ENCODE data around the gene MIXL1. TPM values are rescaled to one million over a fixed set of nuclear protein-coding genes. Genes with fewer than 3 reads are reported as not detected.
"Not testable (repeated sequence)": the region's sequence is repeated elsewhere in the genome, so short reads cannot be mapped to it uniquely, and the experiment has no call there.

Gene MIXL1
- total and polyA plus RNA-seq, 8 donors, result 0.35 to 2.3 (median 0.88) TPM; not detected in 1

GRCh38 chr1:226255380-226255779 is 31.9 kb downstream of the MIXL1 start:
- ATAC-seq (no peak), DNase-seq (no peak)
- no peak for TF ChIP-seq CTCF (IDR thresholded peaks at IDR 0.05)
- Histone ChIP-seq H3K27me3 (no peaks in the 10 kb centered on the region), H3K9me3 (peaks cover 0 to 10% of the 10 kb centered on the region in 2 donors), H3K27ac (no peak overlapping the region), H3K4me1 (no peaks in the 10 kb centered on the region), H3K4me3 (no peak overlapping the region), H3K36me3 (peaks cover 0 to 2% of the 10 kb centered on the region in 2 donors)
- intact Hi-C loops (cut with DNase I), result no loop called here

GRCh38 chr1:226261818-226262217 is 38.4 kb downstream of the MIXL1 start:
- no peak overlapping the region for H3K4me3 ChIP-seq
- no peak for DNase-seq
- no peaks in the 10 kb centered on the region for H3K4me1 ChIP-seq
- no peaks in the 10 kb centered on the region for H3K27me3 ChIP-seq
- TF ChIP-seq CTCF (IDR thresholded peaks at IDR 0.05), result no peak
- ATAC-seq, result no peak
- peaks cover 0 to 17% of the 10 kb centered on the region in 2 donors for H3K36me3 ChIP-seq
- intact Hi-C loops (cut with DNase I), result no loop called here
- H3K27ac ChIP-seq, result no peak overlapping the region
- peaks cover 0 to 19% of the 10 kb centered on the region in 2 donors for H3K9me3 ChIP-seq

GRCh38 chr1:226268421-226269124 is 45.1 kb downstream of the MIXL1 start:
- DNase-seq (no peak), ATAC-seq (no peak)
- intact Hi-C loops (cut with DNase I), result no loop called here
- H3K27ac ChIP-seq, result no peak overlapping the region
- H3K9me3 ChIP-seq, result no peaks in the 10 kb centered on the region
- no peaks in the 10 kb centered on the region for H3K27me3 ChIP-seq
- no peak overlapping the region for H3K4me3 ChIP-seq
- peaks cover 0 to 11% of the 10 kb centered on the region in 2 donors for H3K36me3 ChIP-seq
- H3K4me1 ChIP-seq, result no peaks in the 10 kb centered on the region
- no peak for TF ChIP-seq CTCF (IDR thresholded peaks at IDR 0.05)

GRCh38 chr1:226272233-226272902 is 48.9 kb downstream of the MIXL1 start:
- H3K36me3 ChIP-seq; H3K9me3 ChIP-seq; H3K4me1 ChIP-seq; H3K4me3 ChIP-seq; DNase-seq; H3K27me3 ChIP-seq; H3K27ac ChIP-seq; intact Hi-C loops (cut with DNase I): not testable (repeated sequence)
- ATAC-seq, result peak; percentile 33

- peak; percentile 29 for ATAC-seq
- peak in 2 of 4 donors; percentile 16 to 58 for DNase-seq
Measured at GRCh38 chr1:226274138-226274537, 50.7 kb downstream of the MIXL1 start.

More at GRCh38 chr1:226274138-226274537, 50.7 kb downstream of the MIXL1 start:
- intact Hi-C loops (cut with DNase I), result no loop called here
- no peak for TF ChIP-seq CTCF (IDR thresholded peaks at IDR 0.05)
- no peaks in the 10 kb centered on the region for H3K36me3 ChIP-seq
- H3K27ac ChIP-seq, result no peak overlapping the region
- no peak overlapping the region for H3K4me3 ChIP-seq
- H3K9me3 ChIP-seq, result no peaks in the 10 kb centered on the region
- no peaks in the 10 kb centered on the region for H3K27me3 ChIP-seq
- H3K4me1 ChIP-seq, result no peaks in the 10 kb centered on the region
